HG02610 (cell line): ENCODE data around the gene RSRC1.
A peak's percentile ranks its signal among the peaks of the same experiment; 100 is the strongest.
"Not testable (repeated sequence)": the region's sequence is repeated elsewhere in the genome, so short reads cannot be mapped to it uniquely, and the experiment has no call there.

ENCODE experiments used
- ATAC-seq: cut with Tn5 transposase; IDR thresholded peaks from one replicate; pipeline ENCODE4 v1.9.1; 2021; ENCODE audit warnings: mild to moderate bottlenecking, moderate library complexity; ENCODE audit not compliant: unreplicated experiment

Gene RSRC1

GRCh38 chr3:158452334-158452733, 342.4 kb downstream of the RSRC1 start:
- no peak for ATAC-seq

GRCh38 chr3:158453004-158453403, 343.1 kb downstream of the RSRC1 start:
- ATAC-seq = no peak

GRCh38 chr3:158453865-158454264, 344.0 kb downstream of the RSRC1 start:
- no peak for ATAC-seq

DNA sequence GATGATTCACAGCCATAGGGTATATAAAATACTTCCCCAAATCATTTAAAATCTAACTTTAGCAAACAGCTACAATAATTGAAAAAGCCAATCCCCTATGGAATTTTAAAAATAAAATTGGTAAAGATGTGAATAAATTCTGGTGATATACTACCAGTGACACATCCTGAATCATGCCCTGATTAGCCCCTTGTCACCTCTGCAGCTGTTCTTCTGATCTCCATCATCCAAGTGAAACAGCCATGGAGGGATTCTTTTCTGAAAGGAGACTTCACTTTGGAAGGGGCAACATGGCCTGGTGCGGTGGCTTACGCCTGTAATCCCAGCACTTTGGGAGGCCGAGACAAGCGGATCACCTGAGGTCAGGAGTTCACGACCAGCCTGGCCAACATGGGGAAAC, 345.5 kb downstream of the RSRC1 start:
- no peak for ATAC-seq

GRCh38 chr3:158456114-158456513, 346.2 kb downstream of the RSRC1 start:
- no peak for ATAC-seq

DNA sequence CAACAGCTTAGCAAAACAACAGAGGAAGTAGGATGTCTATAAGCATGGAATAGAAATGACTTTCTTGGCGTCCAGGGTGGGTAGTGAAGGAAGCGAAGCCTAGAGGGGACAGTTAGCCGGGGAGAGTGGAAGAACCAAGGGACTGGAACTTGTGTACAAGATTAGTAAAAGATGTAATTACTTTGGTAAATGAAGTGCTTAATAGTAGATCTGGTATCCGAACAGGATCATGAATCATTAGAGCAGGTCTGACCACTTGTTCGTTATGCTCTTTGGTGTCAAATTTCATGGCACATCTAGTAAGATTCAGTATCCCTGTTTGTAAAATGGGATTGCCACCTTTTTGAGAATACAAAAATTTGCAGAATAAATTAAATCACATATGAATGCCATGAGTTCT, 348.6 kb downstream of the RSRC1 start:
- no peak for ATAC-seq

DNA sequence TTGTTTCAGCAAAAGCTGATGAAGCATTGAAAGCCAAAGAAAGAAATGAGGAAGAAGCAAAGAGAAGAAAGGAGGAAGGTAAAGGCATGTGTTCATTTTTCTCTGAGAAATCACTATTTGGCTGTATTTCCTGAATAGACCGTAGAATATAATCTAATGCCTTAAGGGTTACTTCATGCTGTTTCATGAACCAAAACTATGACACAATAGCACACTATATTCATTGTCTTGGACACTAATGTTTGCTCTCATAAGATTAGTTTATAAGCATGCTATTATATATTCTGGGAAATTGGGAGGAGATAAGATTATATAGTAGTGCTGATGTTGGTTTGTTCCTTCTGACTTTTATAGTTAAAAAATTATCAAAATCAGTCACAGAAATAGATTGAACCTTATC, 351.0 kb downstream of the RSRC1 start:
- ATAC-seq = no peak

GRCh38 chr3:158463556-158463955, 353.7 kb downstream of the RSRC1 start:
- no peak for ATAC-seq

GRCh38 chr3:158465074-158465473, 355.2 kb downstream of the RSRC1 start:
- peak; percentile 56 for ATAC-seq

DNA sequence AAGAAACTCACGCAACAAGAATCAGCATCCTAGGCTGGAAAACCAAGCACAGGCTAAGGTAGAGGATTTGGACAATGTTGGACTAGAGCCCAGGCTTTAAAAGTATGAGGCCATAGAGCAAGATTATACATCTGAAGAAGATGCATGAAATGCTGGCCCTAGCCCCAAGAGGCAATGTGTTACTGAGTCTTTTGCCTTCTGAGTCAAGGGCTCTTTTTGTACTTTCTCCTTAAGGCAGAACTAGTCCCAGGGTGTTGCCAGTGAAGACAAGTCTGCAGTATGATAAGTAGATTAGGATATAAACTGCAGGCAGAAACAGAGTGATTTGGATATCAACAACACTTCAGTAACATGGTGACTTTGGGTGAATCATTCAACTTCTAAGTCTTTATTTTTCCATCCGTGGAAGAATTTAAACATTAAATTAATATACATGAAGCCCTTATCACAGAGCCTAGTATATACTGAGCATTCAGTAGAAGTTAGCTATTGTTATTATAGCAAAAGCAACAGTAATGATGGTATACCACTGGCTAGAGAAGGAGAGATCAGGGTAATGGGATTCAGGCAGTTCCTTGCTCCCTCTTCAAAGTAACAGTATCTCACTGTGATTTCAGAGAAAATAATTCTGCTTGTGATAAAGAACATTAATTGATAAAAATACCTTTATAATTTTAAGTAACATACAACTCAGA, 361.2 kb downstream of the RSRC1 start:
- ATAC-seq = no peak

GRCh38 chr3:158471639-158472294, 361.9 kb downstream of the RSRC1 start:
- no peak for ATAC-seq

DNA sequence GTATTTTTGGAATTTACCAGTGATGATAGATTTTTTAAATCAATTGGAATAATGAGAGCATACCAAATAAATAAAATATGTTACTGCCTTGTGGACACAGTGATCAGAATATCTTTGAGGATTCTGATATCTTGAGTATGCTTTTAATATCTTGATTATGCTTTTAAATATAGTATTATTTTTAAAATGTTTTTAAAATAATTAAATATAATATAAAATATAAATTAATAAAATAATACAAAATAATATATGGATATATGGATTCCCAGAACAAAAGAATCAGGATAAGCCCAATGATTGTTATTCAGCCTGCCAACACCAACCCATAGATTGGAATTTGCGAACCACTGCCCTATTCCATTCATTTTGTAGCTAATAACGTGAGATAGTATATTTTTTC, 369.2 kb downstream of the RSRC1 start:
- ATAC-seq = no peak

DNA sequence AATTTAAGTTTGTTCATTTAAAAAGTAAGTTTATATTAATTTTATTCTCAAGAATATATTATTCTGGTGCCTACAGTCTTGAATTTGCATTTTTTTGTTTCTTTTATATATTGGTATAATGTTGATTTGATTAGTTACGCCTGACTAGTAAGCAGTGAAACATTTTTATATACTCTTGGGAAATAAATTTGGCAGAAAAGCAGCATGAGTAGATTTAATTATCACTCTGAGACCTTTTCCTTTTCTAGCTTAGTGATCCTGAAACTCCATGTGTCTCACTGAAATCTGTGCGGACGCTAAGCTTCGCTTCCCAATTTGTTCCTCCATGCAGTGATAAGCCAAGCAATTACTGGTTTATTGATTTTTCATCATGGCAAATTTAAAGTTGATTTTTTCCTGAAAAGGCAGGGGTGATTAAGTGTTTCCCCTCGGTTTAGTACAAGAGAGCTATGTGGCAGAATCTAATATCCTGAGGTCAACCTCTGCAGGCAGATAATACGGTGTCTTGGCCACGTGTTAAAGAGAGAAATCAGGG, 373.9 kb downstream of the RSRC1 start:
- ATAC-seq = no peak

DNA sequence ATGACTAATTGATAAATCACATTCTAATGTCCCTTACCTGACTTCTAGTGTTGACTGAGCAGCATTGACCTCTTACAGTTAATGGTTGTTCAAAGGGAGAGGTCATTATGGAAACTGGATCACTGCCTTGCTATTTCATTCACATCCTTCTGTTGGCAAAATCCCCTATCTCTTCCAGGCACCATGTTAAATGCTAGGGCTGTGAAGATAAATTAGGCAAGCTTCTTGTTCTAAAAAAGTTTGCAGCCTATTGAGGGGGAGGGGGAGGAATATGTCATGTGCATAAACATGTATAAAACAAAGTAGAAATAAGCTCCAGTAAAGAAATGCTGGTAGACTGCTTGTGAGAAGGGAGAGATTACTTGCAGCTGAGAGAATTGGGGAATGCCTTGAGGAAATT, 376.3 kb downstream of the RSRC1 start:
- no peak for ATAC-seq

GRCh38 chr3:158488670-158489069, 378.8 kb downstream of the RSRC1 start:
- no peak for ATAC-seq

GRCh38 chr3:158489181-158489580, 379.3 kb downstream of the RSRC1 start:
- ATAC-seq = no peak

DNA sequence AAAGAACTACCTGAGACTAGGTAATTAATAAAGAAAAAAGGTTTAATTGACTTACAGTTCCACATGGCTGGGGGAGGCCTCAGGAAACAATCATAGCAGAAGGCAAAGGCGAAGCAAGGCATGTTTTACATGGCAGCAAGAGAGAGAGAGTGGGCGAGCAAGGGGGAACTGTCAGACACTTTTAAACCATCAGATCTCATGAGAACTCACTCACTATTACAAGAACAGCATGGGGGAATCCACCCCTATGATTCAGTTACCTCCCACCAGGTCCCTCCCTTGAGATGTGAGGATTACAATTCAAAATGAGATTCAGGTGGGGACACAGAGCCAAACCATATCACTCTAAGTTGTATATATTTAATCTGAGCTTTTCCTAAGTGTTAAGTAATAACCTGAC, 382.1 kb downstream of the RSRC1 start:
- no peak for ATAC-seq

DNA sequence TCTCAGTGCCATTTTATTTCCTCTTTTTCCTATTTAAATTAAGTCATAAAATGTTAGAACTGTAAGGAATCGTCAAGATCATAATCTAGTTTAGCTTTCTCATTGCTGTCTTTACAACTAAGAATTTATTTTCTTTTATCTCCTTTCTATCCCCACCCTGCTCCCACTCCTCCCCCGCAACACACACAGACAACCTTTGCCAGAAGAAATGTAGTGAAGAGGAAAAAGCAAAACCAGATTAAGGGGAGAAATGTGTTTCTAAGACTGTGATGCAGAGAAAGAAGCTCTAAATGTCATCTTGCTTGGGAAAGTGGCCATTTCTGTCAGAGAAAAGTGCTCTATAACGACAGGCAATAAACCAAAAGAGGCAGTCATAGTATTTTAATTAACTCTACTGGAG, 382.8 kb downstream of the RSRC1 start:
- ATAC-seq = no peak

- ATAC-seq = no peak
These were observed 384.0 kb downstream of the RSRC1 start for GRCh38 chr3:158493931-158494330.

- no peak for ATAC-seq
These were observed 384.8 kb downstream of the RSRC1 start for GRCh38 chr3:158494673-158495072.

DNA sequence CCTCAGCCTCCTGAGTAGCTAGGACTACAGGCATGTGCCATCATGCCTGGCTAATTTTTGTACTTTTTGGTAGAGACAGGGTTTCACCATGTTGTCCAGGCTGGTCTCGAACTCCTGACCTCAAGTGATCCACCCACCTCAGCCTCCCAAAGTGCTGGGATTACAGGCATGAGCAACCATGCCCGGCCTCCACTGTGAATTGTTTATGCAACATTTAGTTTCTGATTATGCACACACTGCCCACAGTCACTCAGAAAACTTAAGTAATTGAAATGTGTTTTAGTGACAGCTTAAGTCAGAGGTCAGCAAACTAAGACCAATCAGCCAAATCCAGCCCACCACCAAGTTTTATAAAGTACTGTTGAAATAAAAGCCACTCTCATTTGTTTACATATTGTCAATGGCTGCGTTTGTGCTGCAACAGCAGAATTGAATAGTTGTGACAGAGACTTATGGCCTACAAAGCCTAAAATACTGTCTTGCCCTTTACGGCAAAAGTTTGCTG, 385.6 kb downstream of the RSRC1 start:
- ATAC-seq = not testable (repeated sequence)

DNA sequence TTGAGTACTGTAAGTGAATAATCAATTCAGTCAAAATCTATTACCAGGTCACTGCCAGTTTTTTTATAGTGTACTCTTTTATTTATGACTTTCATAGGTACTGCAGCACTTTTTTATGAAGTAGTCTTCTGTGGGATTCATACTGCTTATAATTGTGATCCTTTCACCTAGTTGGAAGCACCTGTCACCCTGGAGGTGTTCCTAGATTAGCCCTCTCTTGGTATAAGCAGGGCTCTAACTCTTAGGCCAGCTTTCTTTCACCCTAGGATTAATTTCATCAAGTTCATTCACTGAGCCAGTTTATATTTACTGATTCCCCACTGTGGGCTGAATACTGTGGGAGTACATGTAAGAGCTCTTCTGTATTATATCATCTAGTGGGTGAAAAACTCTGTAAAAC, 395.2 kb downstream of the RSRC1 start:
- no peak for ATAC-seq
